GM12878 (cell line): Measurements from ENCODE around the gene C17orf113. TPM values are rescaled to one million over a fixed set of nuclear protein-coding genes. Genes with fewer than 3 reads are reported as not detected.

ENCODE experiments used
- ATAC-seq: fragments of 200-7000 bp; cut with Tn5 transposase; 3 replicates; pipeline ENCODE4 v1.9.1; 2020; ENCODE audit warnings: mild to moderate bottlenecking, moderate library complexity
- BruUV-seq: library from RNA; stranded (reverse); fragments of 400-500 nt; replicated peaks from 2 replicates; lab custom pipeline; 2021; lab: Mats Ljungman, UMichigan
- CTCF ChIA-PET: fragments of 300-600 bp; sonication (Branson Sonifier 250); formaldehyde crosslinking; extraction: SDS; loops from one replicate; lab custom pipeline; 2021; ENCODE audit warnings: inconsistent platforms; lab: Yijun Ruan, JAX
- POLR2A ChIA-PET: fragments of 350-600 bp; formaldehyde crosslinking; extraction: SDS; loops from one replicate; lab custom pipeline; 2021; ENCODE audit warnings: inconsistent platforms; lab: Charles Lee
- RAD21 ChIA-PET: fragments of 300-600 bp; sonication (Branson Sonifier 250); formaldehyde crosslinking; loops from one replicate; lab custom pipeline; 2023; ENCODE audit warnings: antibody characterized with exemption; ENCODE audit not compliant: unreplicated experiment; lab: Charles Lee
- SMC1A ChIA-PET: fragments of 300-600 bp; sonication (Branson Sonifier 250); formaldehyde crosslinking; loops from one replicate; lab custom pipeline; 2023; ENCODE audit not compliant: unreplicated experiment, uncharacterized antibody; lab: Charles Lee
- DNase-seq: peaks from one replicate; pipeline ENCODE4 v3.0.0-alpha.2; 2011; ENCODE audit warnings: low read depth, low spot score
- FAIRE-seq: peaks from 3 replicates; lab custom pipeline; 2011; peaks lifted over from hg19 to GRCh38; lab: Jason Lieb, UNC
- H2AFZ ChIP-seq: 2 replicates; pipeline ENCODE4 v1.6.0; 2011; ENCODE audit warnings: low read depth, low read length, control low read depth; ENCODE audit not compliant: control insufficient read depth
- H3K27ac ChIP-seq: 2 replicates; pipeline ENCODE4 v1.5.1; 2011; ENCODE audit warnings: control low read depth; ENCODE audit not compliant: control insufficient read depth, insufficient read depth
- H3K27me3 ChIP-seq, 2 experiments: replicated peaks in 1 of 2; 2 replicates each; pipeline versions ENCODE4 v1.6.0 to v1.6.1; 2011; ENCODE audit warnings: low read length in 1 of 2; ENCODE audit not compliant: control insufficient read depth in 2 of 2, insufficient read depth in 2 of 2
- H3K36me3 ChIP-seq, 2 experiments: 2 replicates each; pipeline ENCODE4 v1.5.1; 2011; ENCODE audit warnings: low read length in 1 of 2; ENCODE audit not compliant: control insufficient read depth in 2 of 2, insufficient read depth in 2 of 2
- H3K4me1 ChIP-seq: 2 replicates; pipeline ENCODE4 v1.6.1; 2011; ENCODE audit warnings: mild to moderate bottlenecking, low read length, moderate library complexity, mixed read lengths; ENCODE audit not compliant: control insufficient read depth, insufficient read depth
- H3K4me2 ChIP-seq: 2 replicates; pipeline ENCODE4 v1.6.0; 2011; ENCODE audit warnings: control low read depth; ENCODE audit not compliant: control insufficient read depth, insufficient read depth
- H3K4me3 ChIP-seq: fragments of 200-600 bp; sonication (generic); 2 replicates; pipeline ENCODE4 v1.5.1; 2016
- H3K79me2 ChIP-seq: 2 replicates; pipeline ENCODE4 v1.6.0; 2011; ENCODE audit warnings: low read length; ENCODE audit not compliant: control insufficient read depth, insufficient read depth
- H3K9ac ChIP-seq: 2 replicates; pipeline ENCODE4 v1.8.0; 2011; ENCODE audit warnings: low read length, control low read depth, mixed read lengths; ENCODE audit not compliant: control insufficient read depth, insufficient read depth
- H3K9me3 ChIP-seq: replicated peaks from 3 replicates; pipeline ENCODE4 v1.5.1; 2011; ENCODE audit warnings: mild to moderate bottlenecking, low read length; ENCODE audit not compliant: control insufficient read depth, insufficient read depth
- H4K20me1 ChIP-seq: 2 replicates; pipeline ENCODE4 v1.6.0; 2011; ENCODE audit not compliant: control insufficient read depth, insufficient read depth
- BRCA1 ChIP-seq: IDR thresholded peaks from 2 replicates; pipeline ENCODE4 v1.6.1; 2011; ENCODE audit warnings: low read depth, low read length, improper control_type of control experiment
- EED ChIP-seq: sonication (generic); IDR thresholded peaks from 2 replicates; pipeline ENCODE4 v1.6.1; 2016; ENCODE audit warnings: antibody characterized with exemption, low read depth
- NR2F1 ChIP-seq: fragments of 450-650 bp; conservative IDR thresholded peaks from 2 replicates; pipeline ENCODE4 v1.6.1; 2017; ENCODE audit warnings: mild to moderate bottlenecking
- SP1 ChIP-seq: IDR thresholded peaks from one replicate; pipeline ENCODE4 v1.6.1; 2011; ENCODE audit warnings: low read depth, low read length
- STAT1 ChIP-seq: fragments of 450-650 bp; conservative IDR thresholded peaks from 2 replicates; pipeline ENCODE4 v1.6.1; 2014; ENCODE audit warnings: antibody characterized with exemption, mild to moderate bottlenecking
- TCF7 ChIP-seq: IDR thresholded peaks from 2 replicates; pipeline ENCODE4 v1.6.1; 2014; ENCODE audit warnings: antibody characterized with exemption, borderline replicate concordance
- ZNF24 ChIP-seq: fragments of 450-650 bp; IDR thresholded peaks from 2 replicates; pipeline ENCODE4 v1.6.1; 2017; ENCODE audit warnings: antibody characterized with exemption, mild to moderate bottlenecking
- WGBS: methylation state at CpG from one replicate; pipeline ENCODE4 v1.1.6; 2016; ENCODE audit warnings: low lambda C conversion rate; ENCODE audit not compliant: insufficient replicate concordance, insufficient coverage; ENCODE audit errors: missing lambda C conversion rate; 5-methylcytosine and 5-hydroxymethylcytosine counted together
- in situ Hi-C: fragments of 300-500 bp; cut with MboI; formaldehyde crosslinking; loops from 9 replicates; pipeline ENCODE4 v1.14.3; 2018; ENCODE audit warnings: mixed read lengths
- intact Hi-C: fragments of 100-400 bp; cut with micrococcal nuclease; formaldehyde crosslinking; loops from one replicate; pipeline ENCODE4 v1.14.2; 2022; ENCODE audit not compliant: unreplicated experiment
- polyA plus RNA-seq, 11 experiments: library from polyadenylated mRNA; depleted of rRNA in 4 of 11; unstranded in 6 of 11; stranded (reverse) in 5 of 11; fragments of >200 nt; fragmentation: Nextera tagmentation in 4 of 11; fragmentation: Illumina TruSeq in 1 of 11; extraction: Ambion mirVana in 4 of 11; extraction: Trizol in 1 of 11; gene quantifications; 1 replicate in 1 of 11; 2 replicates in 10 of 11; pipeline versions ENCODE4 v1.2.1 to v1.2.3, GENCODE V29; 2011 to 2016; ENCODE audit warnings: inconsistent platforms in 2 of 11, missing spikeins in 2 of 11, low read depth in 1 of 11
- total RNA-seq, 4 experiments: library from RNA; depleted of rRNA in 3 of 4; stranded (reverse); fragments of >200 nt in 3 of 4; fragmentation: Illumina TruSeq in 1 of 4; extraction: Trizol in 1 of 4; gene quantifications; 2 replicates each; pipeline versions ENCODE4 v1.2.1 to v1.2.3, GENCODE V29; 2013 to 2021
- TF ChIP-seq, protein P1 (sequence below): IDR thresholded peaks from 2 replicates; pipeline ENCODE4 v1.6.1; 2011; ENCODE audit warnings: borderline replicate concordance, low read depth, mild to moderate bottlenecking, moderate library complexity, mixed read lengths, low read length; ENCODE audit not compliant: insufficient read depth; ENCODE audit errors: extremely low read length
- TF ChIP-seq, protein P2 (sequence below): fragments of 450-650 bp; IDR thresholded peaks from 2 replicates; pipeline ENCODE4 v1.6.1; 2018; ENCODE audit warnings: borderline replicate concordance, mild to moderate bottlenecking; ENCODE audit not compliant: partially characterized antibody
- TF ChIP-seq, protein P3 (sequence below): IDR thresholded peaks from 2 replicates; pipeline ENCODE4 v1.6.1; 2012; ENCODE audit warnings: mild to moderate bottlenecking, low read depth, low read length

Gene C17orf113
- total and polyA plus RNA-seq, 10 of the 15 experiments (the other 5 are each of a cell fraction or from before 2014, with no cell fraction given), result 0.03 to 0.17 (median 0.08) TPM; not detected in 3

DNA sequence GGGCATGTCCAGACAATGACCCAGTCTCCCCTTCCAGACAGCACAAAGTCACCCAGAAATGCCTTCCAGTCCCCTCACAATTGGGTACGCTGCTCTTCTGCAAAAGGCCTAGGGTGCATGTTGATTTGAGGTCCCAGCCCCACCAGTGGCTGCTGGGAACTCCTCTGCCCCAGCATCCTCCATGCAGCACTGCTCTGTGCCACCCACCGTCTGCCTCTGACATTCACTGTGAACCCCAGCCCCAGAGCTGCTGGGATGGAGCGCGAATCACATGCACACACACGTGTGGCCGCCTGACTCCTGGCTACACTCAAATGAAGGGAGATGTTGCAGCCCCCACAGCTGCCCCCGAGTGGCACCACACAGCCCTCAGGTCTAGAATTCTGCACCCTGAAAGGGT is 1.2 kb upstream of the C17orf113 start:
- SMC1A ChIA-PET, result interaction anchor here (0.7 kb wide), 1 partner anchor 34 kb away, joined by 4 read pairs; no protein-coding TSS in a partner anchor
- Histone ChIP-seq H3K27me3 (peaks cover 4 to 5% of the 10 kb centered on the region in 2 experiments), H3K4me1 (no peaks in the 10 kb centered on the region), H3K79me2 (no peaks in the 10 kb centered on the region), H3K4me3 (no peak overlapping the region), H2AFZ (no peak overlapping the region), H3K27ac (no peak overlapping the region), H3K9ac (no peak overlapping the region), H3K9me3 (peaks cover 6% of the 10 kb centered on the region; the same call in 2 of the 3 replicates), H3K36me3 (no peaks in the 10 kb centered on the region), H3K4me2 (no peak overlapping the region), H4K20me1 (no peaks in the 10 kb centered on the region)
- no peak for FAIRE-seq
- BruUV-seq, result no TSS peak
- DNase-seq, result no peak
- POLR2A ChIA-PET, result no interaction called here
- in situ Hi-C loops, result no loop called here
- TF ChIP-seq ZNF24, result no peak
- TF ChIP-seq EED, result no peak
- TF ChIP-seq STAT1, result no peak
- TF ChIP-seq, protein P1, sequence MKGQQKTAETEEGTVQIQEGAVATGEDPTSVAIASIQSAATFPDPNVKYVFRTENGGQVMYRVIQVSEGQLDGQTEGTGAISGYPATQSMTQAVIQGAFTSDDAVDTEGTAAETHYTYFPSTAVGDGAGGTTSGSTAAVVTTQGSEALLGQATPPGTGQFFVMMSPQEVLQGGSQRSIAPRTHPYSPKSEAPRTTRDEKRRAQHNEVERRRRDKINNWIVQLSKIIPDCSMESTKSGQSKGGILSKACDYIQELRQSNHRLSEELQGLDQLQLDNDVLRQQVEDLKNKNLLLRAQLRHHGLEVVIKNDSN, result no peak
- no peak for TF ChIP-seq BRCA1
- TF ChIP-seq, protein P2, sequence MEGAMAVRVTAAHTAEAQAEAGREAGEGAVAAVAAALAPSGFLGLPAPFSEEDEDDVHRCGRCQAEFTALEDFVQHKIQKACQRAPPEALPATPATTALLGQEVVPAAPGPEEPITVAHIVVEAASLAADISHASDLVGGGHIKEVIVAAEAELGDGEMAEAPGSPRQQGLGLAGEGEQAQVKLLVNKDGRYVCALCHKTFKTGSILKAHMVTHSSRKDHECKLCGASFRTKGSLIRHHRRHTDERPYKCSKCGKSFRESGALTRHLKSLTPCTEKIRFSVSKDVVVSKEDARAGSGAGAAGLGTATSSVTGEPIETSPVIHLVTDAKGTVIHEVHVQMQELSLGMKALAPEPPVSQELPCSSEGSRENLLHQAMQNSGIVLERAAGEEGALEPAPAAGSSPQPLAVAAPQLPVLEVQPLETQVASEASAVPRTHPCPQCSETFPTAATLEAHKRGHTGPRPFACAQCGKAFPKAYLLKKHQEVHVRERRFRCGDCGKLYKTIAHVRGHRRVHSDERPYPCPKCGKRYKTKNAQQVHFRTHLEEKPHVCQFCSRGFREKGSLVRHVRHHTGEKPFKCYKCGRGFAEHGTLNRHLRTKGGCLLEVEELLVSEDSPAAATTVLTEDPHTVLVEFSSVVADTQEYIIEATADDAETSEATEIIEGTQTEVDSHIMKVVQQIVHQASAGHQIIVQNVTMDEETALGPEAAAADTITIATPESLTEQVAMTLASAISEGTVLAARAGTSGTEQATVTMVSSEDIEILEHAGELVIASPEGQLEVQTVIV, result no peak
- TF ChIP-seq NR2F1, result no peak
- no peak for TF ChIP-seq TCF7
- TF ChIP-seq, protein P3, sequence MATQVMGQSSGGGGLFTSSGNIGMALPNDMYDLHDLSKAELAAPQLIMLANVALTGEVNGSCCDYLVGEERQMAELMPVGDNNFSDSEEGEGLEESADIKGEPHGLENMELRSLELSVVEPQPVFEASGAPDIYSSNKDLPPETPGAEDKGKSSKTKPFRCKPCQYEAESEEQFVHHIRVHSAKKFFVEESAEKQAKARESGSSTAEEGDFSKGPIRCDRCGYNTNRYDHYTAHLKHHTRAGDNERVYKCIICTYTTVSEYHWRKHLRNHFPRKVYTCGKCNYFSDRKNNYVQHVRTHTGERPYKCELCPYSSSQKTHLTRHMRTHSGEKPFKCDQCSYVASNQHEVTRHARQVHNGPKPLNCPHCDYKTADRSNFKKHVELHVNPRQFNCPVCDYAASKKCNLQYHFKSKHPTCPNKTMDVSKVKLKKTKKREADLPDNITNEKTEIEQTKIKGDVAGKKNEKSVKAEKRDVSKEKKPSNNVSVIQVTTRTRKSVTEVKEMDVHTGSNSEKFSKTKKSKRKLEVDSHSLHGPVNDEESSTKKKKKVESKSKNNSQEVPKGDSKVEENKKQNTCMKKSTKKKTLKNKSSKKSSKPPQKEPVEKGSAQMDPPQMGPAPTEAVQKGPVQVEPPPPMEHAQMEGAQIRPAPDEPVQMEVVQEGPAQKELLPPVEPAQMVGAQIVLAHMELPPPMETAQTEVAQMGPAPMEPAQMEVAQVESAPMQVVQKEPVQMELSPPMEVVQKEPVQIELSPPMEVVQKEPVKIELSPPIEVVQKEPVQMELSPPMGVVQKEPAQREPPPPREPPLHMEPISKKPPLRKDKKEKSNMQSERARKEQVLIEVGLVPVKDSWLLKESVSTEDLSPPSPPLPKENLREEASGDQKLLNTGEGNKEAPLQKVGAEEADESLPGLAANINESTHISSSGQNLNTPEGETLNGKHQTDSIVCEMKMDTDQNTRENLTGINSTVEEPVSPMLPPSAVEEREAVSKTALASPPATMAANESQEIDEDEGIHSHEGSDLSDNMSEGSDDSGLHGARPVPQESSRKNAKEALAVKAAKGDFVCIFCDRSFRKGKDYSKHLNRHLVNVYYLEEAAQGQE, result no peak
- no peak for TF ChIP-seq SP1
- no peak for ATAC-seq
- intact Hi-C loops, result no loop called here
- RAD21 ChIA-PET, result no interaction called here
- WGBS, result 58% methylated on average over 7 of the region's 7 CpGs
- CTCF ChIA-PET, result interaction anchor here (1.0 to 1.4 kb wide), 4 partner anchors 15 to 88 kb away, joined by 3 to 4 read pairs (median 4); no protein-coding TSS in a partner anchor
